AG04449 (cell line): ENCODE data around the gene KIAA0232.

Experiments
- CTCF ChIA-PET: fragments of 350-600 bp; formaldehyde crosslinking; extraction: SDS; loops from one replicate; lab custom pipeline; 2021; ENCODE audit warnings: antibody characterized with exemption; lab: Yijun Ruan, JAX
- POLR2A ChIA-PET: fragments of 400-600, 350-600 bp; formaldehyde crosslinking; extraction: SDS; loops from one replicate; lab custom pipeline; 2020; ENCODE audit warnings: antibody characterized with exemption, inconsistent platforms; lab: Yijun Ruan, JAX
- DNase-seq: peaks from one replicate; pipeline ENCODE4 v3.0.0-alpha.2; 2010; ENCODE audit warnings: low read depth, low spot score
- H3K4me3 ChIP-seq: 2 replicates; pipeline ENCODE4 v1.5.1; 2011; ENCODE audit warnings: low read depth, mild to moderate bottlenecking, control low read depth, low read length
- TF ChIP-seq, protein P1 (sequence below): IDR thresholded peaks from one replicate; pipeline ENCODE4 v1.5.1; 2011; ENCODE audit warnings: mild to moderate bottlenecking, moderate library complexity, low read length, control low read depth, inconsistent platforms; ENCODE audit not compliant: insufficient read depth; ENCODE audit errors: missing control alignments

The KIAA0232 gene

GRCh38 chr4:6873792-6874461 is 91.4 kb downstream of the KIAA0232 start:
- no peak overlapping the region for H3K4me3 ChIP-seq
- POLR2A ChIA-PET: interaction anchor here (1.3 kb wide), 1 partner anchor 12 kb away, joined by 5 read pairs; no protein-coding TSS in a partner anchor
- CTCF ChIA-PET: interaction anchor here (0.7 to 7.2 kb wide), 67 partner anchors 12 to 623 kb away, joined by 3 to 308 read pairs (median 6); partner anchors contain the start of genes BLOC1S4, GRPEL1, MRFAP1L1 and TADA2B
- TF ChIP-seq, protein P1, sequence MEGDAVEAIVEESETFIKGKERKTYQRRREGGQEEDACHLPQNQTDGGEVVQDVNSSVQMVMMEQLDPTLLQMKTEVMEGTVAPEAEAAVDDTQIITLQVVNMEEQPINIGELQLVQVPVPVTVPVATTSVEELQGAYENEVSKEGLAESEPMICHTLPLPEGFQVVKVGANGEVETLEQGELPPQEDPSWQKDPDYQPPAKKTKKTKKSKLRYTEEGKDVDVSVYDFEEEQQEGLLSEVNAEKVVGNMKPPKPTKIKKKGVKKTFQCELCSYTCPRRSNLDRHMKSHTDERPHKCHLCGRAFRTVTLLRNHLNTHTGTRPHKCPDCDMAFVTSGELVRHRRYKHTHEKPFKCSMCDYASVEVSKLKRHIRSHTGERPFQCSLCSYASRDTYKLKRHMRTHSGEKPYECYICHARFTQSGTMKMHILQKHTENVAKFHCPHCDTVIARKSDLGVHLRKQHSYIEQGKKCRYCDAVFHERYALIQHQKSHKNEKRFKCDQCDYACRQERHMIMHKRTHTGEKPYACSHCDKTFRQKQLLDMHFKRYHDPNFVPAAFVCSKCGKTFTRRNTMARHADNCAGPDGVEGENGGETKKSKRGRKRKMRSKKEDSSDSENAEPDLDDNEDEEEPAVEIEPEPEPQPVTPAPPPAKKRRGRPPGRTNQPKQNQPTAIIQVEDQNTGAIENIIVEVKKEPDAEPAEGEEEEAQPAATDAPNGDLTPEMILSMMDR: peak; percentile 83
- no peak for DNase-seq

DNA sequence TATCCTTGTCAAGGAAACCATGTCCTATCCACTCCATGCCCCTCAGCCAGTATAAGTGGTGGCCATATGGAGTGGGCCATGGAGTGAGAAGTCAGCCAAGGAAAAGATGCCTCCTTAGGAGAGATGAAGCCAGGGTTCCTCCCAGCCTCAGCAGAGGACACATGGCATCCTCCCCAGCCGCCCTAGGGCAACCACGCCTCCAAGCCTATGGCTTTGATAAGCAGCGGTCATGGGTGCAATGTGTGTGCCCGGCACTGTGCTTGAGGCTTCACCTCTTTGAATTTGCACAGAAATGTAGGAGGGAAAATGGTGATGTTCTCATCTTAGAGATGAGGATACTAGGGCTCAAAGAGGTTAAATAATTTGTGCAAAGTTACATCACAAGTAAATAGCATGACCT is 92.5 kb downstream of the KIAA0232 start:
- no peak for DNase-seq
- H3K4me3 ChIP-seq: no peak overlapping the region
- TF ChIP-seq, protein P1: no peak
- ChIA-PET POLR2A (no interaction called here), CTCF (interaction anchor here (0.9 to 7.2 kb wide), 17 partner anchors 11 to 155 kb away, joined by 3 to 308 read pairs (median 15); partner anchors contain the start of genes BLOC1S4 and TBC1D14)

- TF ChIP-seq, protein P1: no peak
- ChIA-PET CTCF (interaction anchor here (1.7 to 7.2 kb wide), 12 partner anchors 10 to 156 kb away, joined by 4 to 308 read pairs (median 18); partner anchors contain the start of genes BLOC1S4 and TBC1D14), POLR2A (no interaction called here)
- no peak for DNase-seq
- H3K4me3 ChIP-seq: no peak overlapping the region
Measured at GRCh38 chr4:6875431-6875831, 92.9 kb downstream of the KIAA0232 start.

- H3K4me3 ChIP-seq: no peak overlapping the region
- CTCF ChIA-PET: interaction anchor here (0.8 to 7.2 kb wide), 6 partner anchors 9 to 191 kb away, joined by 3 to 308 read pairs (median 66); partner anchors contain the start of genes BLOC1S4 and GRPEL1
- DNase-seq: no peak
- POLR2A ChIA-PET: no interaction called here
- TF ChIP-seq, protein P1: no peak
Measured at GRCh38 chr4:6876440-6876839, 93.9 kb downstream of the KIAA0232 start.

GRCh38 chr4:6877067-6877466 is 94.5 kb downstream of the KIAA0232 start:
- POLR2A ChIA-PET: no interaction called here
- TF ChIP-seq, protein P1: no peak
- DNase-seq: no peak
- CTCF ChIA-PET: interaction anchor here (1.7 to 7.2 kb wide), 3 partner anchors 8 to 157 kb away, joined by 4 to 308 read pairs (median 129); partner anchors contain the start of gene BLOC1S4
- no peak overlapping the region for H3K4me3 ChIP-seq

GRCh38 chr4:6878451-6879059 is 96.0 kb downstream of the KIAA0232 start:
- H3K4me3 ChIP-seq: no peak overlapping the region
- TF ChIP-seq, protein P1: no peak
- CTCF ChIA-PET: interaction anchor here (1.7 to 7.2 kb wide), 2 partner anchors 150 to 159 kb away, joined by 4 to 308 read pairs; partner anchors contain the start of gene BLOC1S4
- no peak for DNase-seq
- POLR2A ChIA-PET: no interaction called here
